Stimulated activated CD4-positive, alpha-beta T cell treated with anti-CD3 and anti-CD28 coated beads, Interleukin-4, amount 100 ng/mL, for 4 hours (primary cell): ENCODE data around the gene DUS3L.
"Not testable (repeated sequence)": the region's sequence is repeated elsewhere in the genome, so short reads cannot be mapped to it uniquely, and the experiment has no call there.

ENCODE experiments used
- DNase-seq, 2 experiments: peaks; one replicate each; pipeline ENCODE4 v3.0.0-alpha.2; 2020

Gene DUS3L

DNA sequence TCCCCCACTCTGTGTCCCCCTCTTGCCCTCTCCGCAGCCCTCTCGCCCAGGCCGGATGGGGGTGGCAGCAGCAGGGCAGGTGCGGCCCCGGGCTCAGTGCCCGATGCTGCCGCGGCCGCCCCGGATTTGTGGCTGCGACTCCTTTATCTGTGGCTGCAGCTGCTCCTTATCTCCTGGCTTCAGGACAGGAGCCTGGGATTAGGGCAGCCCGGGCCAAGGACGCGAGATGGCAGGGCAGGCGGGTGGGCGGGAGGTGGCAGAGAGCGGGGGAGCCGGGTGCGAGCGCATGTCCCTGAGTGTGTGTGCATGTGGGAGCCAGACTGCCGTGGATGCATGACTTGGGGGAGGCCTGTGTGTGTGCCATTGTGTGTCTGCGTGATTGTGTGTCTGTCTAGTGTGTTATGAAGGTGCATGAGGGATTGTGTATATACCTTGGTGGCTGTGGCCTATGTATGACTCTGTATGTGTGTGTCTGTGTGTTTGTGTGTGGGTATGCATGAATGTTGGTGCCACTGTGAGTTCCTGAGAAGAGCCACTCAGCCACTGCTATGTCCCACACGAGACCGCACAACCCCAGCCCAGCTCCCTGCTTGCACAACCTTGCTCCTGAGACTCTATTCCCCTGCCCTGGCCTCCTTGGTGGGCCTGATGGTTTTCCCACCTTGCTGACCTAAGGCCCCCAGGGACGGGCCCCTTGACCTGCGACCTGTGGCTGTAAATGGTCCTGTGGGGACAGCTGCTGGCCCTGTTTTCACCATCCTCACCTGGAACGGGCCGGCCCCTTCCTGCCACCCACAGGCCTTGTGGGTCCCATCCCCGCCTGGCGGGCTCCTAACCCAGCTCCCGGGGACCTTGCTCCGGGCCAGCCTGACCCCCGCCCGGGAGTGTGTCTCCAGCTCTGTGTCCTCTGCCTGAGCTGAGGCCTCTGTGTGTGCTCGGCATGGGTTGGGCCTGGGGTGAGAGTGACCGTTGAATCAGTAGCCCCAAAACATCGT, 8.6 kb upstream of the DUS3L start:
- DNase-seq = no peak

DNA sequence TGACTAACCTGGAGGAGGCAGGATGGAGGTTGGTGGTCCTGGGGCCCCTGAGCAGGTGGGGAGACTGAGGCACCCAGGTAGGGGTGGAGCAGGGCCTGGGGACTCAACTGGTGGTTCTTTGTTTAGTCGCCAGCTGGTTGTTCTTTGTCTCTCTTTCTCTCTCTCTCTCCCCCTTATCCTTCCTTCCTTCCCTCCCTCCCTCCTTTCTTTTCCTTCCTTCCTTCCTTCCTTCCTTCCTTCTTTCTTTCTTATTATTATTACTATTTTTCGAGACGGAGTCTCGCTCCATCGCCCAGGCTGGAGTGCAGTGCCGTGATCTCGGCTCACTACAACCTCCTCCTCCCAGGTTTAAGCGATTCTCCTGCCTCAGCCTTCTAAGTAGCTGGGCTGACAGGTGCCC, 7.3 kb upstream of the DUS3L start:
- no peak for DNase-seq

DNA sequence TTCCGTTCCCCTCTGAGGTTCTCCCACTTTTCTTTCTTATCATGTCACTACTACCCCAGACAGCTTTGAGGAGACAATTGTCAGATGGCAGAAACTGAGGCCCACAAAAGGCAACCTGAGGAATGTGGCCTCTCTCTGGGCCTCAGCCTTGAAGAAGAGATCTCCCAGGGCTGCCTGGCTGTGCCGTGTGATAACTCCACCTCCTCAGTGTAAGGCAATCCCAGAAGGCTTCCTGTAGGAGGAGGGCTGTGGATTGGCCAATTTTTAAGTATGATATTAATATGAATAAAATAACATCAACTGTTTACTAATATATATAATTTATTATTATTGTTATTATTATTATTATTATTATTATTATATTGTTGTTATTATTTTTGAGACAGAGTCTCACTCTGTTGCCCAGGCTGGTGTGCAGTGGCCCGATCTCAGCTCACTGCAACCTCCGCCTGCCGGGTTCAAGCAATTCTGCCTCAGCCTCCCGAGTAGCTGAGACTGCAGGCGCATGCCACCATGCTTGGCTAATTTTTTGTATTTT, 4.5 kb upstream of the DUS3L start:
- no peak for DNase-seq

DNA sequence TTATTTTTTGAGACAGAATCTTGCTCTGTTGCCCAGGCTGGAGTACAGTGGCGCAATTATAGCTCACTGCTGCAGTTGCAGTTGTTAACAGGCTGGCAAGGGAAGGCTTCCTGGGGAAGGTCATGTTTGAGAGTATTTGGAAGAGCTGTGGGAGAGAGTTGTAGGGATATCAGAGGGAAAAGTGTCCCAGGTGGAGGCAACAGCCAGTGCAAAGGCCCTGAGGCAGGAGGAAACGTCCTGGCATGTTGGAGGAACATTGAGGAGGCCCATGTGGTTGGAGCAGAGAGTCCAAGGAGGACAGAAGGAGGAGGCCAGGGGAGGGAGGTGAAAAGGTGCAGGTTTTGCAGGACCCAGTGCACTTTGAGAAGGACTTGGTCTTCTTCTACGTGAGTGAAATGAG, 2.2 kb upstream of the DUS3L start:
- no peak for DNase-seq

DNA sequence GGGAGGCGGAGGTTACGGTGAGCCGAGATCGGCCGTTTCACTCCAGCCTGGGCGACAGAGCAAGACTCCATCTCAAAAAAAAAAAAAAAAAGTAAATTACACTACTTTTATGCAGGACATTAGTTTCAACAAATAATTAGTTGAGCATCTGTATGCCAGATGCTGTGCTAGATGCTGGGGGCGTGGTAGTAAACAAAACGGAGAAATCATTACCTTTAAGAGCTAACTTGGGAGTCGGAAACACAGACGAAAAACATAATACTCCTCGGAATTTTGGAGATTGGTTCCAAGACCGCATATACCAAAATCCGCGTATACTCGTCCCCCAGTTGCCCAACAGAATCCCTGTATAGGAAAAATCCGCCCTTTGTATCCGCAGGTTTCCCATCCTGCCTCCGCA, 1.3 kb upstream of the DUS3L start:
- DNase-seq = no peak

DNA sequence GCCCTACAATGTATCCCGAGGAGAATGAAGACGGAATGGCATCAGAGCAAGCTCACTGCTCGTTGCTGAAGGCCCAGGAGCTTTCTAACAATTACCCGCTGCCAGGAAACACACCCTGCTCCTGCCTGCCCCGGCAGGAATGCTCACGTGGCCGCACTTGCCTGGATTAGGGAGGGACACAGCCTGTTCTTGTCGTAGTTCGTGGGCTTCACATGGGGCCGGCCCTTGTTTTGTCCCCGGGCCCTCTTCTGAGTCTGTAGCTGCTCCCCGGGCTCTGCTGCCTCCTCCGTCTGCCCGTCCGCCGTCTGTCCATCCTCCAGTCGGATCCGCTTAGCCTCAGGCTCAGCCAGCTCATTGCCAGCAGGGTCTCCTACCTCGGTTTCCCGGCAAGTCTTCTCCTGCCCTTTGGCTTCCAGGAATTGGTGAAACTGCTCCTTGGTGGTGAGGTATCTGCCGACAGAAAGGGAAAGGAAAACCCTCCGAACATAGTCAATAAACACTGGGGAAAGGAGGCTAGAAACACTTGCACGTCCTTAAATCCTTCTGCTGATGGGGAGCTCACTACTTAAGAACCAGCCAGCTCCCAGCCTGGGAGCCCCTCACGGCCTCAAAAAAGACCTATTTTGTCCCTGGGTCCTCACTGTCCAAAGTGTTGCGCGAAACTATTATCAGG, 941 bp downstream of the DUS3L start:
- no peak for DNase-seq

DNA sequence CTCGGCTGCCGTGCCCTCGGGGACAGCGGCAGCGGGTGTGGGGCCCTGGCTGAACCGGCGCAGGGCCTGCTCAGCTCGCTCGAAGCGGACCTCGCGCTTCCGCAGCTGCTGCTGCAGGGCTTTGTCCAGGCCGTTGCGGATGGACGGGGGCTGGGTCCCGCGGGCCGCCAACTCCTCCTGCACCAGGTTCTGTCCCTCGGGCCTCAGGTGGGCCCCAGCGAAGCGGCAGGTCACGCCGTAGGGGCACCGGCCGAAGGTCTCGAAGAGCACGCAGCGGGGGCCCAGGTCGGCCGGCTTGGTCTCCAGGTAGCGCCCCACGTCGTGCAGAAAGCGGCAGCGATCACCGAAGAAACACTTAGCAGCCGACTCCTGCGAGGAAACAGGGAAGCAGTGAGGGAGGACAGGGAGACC, 1.6 kb downstream of the DUS3L start:
- DNase-seq = no peak

DNA sequence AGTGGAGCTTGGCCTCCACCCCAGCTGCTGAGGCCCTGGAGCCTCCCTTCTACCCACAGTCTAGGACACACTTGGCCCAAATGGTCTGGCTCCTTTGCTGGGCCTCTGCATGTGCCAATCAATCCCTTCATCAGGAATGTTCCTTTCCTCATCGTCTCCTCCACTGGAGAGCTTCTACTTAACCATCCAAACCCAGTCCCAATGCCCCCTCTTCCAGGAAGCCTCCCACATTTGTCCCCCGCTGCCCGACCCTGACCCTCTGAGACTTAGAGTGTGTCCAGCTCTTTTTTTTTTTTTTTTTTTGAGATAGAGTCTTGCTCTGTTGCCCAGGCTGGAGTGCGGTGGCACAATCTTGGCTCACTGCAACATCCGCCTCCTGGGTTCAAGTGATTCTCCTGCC, 2.5 kb downstream of the DUS3L start:
- DNase-seq = no peak

DNA sequence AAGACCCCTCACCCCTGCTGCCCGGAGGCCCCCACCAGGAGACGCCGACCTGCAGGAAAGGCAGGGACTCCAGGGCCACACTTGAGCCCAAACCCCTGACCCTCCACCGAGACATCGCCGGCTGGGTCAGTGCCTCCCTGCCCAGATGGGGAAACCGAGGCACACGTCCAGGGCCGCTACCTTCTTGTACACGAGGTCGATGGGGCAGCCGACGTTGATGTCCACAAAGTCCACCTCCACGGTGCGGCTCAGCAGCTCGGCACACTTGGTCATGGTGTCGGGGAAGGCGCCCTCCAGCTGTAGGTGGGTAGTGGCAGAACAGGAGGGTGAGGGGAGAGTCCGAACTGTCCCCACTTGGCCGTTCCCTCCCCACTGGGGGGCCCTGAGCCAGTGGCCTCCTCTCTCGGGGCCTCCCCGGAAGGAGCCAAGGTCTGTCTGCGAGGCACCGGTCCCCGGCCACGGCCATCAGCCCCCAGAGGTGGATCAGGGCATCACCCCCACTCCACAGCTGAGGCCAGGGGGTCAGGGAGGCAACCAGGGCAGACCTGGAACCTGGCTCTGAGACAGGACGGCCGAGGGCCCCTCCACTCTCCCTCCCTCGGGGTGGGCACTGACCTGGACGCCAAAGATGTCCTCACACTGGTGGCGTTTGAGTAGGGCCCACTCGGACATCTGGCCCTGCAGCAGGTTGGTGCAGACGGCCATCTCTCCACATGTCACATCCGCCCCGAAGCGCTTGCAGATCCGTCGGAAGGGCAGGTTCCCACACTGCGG, 3.4 kb downstream of the DUS3L start:
- DNase-seq = no peak

DNA sequence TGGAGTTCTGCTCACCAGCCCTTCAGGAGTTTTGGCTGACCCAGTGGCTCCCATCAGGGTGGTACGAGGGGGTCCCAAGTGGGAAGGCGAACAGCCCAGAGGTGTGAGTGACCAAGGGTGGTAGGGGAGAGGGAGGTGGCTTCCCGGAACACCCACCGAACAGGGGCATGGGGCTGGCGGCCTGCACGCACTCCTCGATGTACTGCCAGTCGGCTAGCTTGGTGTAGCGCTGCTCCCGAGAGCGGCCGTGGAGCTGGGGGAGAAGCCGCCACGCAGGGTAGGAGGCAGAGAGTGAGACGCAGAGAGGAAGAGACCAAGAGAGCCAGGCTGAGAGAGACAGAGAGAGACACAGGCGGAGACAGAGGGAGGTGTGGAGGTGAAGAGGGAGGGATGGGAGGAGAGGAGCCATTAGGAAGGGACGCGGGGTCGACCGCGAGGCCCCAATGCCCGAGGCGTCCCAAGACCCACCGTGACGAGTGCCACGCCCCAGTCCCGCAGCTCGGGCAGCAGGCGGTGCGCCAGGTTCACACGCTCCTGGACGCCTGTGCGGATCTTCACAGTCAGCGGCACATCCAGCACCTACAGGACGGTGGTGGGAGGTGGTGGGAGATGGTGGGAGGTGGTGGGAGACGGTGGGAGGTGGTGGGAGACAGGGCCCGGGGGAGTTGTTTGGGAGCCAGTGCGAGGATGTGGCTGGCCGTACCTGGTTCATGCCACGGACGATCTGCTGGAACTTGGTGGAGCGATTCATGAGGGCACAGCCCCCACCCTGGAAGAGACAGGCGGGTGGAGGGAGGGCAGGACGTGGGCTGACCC, 4.2 kb downstream of the DUS3L start:
- DNase-seq = no peak

DNA sequence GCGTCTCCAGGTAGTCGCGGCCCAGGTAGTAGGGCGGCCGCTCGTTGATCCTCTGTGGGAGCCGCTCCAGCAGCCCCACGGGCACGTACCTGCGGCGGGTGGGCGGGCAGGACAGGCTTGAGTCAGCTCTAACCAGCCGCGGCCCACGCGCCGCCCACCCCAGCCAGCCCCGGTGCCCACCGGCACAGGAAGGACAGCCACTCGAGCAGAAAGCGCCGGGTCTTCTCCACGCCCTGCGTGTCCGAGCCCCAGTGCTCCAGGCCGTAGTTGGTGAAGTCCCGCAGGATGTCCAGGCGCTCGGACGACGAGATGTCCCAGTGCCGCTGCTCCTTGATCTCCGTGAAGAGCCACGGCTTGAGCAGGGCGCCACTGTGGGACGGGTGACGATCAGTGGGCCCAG, 5.5 kb downstream of the DUS3L start:
- DNase-seq = no peak

DNA sequence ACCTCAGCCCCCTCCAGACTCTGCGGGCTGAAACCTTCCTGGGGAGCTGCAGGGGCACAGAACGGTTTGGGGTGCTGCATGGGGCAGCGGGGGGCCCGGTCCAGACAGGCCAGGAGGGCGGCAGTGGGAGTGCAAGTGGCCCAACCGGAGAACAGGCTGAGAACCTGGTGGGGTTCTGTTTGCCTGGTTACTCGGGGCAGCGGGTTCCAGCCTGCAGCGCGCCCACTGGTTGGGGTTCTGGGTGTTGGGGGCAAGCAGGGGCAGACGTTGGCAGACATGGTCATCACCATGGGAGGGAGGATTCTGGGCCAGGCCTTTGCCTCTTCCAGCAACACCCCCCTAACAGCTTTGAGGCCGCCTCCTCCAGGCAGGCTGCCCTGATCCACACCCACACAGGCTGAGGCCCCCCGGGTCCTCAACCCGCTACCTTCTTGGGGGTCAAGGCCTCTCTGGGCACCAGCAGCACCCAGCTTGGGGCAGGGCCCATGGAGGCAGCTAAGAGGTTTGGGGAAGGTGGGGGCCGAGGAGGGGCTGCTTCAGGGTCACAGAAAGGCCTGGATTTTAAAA, 6.3 kb downstream of the DUS3L start, which contains the start of gene PRR22:
TSS of gene PRR22 (minus strand) at position 166 of the 567 bp plus-strand sequence. CDS start at position 80, 86 bp downstream.
- DNase-seq = no peak

DNA sequence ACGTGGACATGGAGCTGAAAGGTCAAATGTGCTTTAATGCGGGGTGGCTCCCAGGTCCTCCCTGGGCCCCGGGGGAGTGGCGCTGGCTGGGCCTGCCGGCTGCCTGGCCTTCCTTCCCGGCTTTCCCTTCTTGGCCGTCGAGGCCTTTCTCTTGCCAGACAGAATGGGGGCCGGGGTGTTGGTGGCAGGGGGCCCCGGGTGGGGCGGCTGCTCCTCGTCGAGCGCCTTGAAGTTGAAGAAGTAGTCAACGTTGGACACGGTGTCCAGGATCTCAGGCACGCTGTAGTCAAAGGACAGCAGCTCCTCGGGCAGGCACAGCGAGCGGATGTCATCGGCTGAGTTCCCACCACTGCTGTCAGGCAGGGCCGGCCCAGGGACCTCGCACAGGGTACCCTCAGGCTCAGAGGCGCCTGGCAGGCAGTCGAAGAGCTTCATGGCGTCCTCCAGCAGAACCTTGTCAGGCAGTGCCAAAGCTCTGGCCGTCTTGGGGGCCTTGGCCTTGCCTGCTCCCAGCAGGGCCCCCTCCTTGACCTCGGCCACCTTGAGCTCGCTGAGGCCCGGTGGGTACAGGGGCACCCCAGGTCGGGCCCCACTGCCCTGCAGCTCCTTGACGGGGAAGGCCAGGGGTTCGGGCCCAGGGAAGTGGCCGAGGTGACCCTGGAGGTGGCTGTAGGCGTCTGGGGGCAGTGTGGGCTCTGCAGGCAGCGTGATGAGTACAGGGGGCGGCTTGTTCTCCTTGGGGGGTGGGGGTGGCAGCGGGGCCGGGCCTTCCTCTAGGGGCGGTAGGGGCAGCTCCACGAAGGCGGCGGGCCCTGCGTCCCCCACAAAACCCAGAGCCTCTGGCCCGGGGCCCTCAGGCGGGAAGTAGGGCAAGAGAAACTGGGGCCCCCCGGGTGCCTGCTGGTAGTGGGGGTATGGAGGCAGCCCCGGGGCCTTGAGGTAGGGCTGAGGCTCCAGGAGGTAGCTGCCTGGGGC, 7.7 kb downstream of the DUS3L start:
- DNase-seq = no peak

DNA sequence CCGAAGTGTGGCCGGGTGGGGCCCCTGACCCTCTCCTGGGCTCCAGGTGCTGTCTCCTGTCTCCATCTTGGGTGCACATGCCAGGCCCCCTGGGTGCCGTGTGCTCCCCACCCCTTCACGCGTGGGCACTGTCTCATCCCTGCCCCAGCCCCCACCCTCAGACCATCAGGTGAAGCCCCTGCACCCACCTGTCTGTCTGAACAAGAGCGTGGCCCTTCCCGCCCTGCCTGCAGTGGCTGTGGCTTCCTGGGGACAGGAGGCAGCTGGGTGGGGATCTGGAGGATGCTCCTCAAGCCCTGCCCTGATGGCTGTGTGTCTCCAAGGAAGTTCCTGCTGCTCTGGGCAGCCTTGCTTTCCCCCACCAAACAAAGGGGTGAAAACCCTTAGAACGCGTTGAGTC, 8.6 kb downstream of the DUS3L start:
- DNase-seq = no peak

DNA sequence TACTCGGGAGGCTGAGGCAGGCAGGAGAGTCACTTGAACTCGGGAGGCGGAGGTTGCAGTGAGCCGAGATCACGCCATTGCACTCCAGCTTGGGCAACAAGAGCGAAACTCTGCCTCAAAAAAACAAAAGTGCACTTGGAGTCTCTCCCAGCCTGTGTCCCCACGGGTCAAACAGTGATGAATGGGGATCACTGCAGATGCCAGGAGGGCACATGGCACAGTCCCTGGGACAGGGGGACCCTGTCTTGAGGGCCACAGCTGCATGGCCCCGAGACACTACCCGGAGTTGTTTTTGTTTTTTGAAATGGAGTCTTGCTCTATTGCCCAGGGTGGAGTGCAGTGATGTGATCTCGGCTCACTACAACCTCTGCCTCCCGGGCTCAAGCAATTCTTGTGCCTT, 10.0 kb downstream of the DUS3L start:
- DNase-seq = not testable (repeated sequence)

DNA sequence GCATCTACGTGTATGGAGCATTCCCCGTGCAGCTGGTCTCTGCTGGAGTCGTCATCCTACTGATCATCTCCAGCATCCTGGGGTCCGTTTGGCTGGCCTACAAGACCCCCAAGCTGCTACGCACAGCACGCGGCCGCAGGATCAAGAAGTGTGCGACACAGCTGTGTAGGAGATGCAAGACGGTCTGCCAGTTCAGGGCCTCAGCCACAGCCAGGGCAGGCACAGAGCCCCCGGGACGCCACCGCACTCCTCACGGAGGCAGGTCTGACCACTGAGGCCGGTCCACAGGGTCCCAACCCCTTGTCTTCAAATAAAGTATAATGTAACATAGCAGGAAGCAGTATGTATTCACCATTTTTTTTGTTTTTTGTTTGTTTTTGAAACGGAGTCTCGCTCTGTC, 12.6 kb downstream of the DUS3L start:
- no peak for DNase-seq

DNA sequence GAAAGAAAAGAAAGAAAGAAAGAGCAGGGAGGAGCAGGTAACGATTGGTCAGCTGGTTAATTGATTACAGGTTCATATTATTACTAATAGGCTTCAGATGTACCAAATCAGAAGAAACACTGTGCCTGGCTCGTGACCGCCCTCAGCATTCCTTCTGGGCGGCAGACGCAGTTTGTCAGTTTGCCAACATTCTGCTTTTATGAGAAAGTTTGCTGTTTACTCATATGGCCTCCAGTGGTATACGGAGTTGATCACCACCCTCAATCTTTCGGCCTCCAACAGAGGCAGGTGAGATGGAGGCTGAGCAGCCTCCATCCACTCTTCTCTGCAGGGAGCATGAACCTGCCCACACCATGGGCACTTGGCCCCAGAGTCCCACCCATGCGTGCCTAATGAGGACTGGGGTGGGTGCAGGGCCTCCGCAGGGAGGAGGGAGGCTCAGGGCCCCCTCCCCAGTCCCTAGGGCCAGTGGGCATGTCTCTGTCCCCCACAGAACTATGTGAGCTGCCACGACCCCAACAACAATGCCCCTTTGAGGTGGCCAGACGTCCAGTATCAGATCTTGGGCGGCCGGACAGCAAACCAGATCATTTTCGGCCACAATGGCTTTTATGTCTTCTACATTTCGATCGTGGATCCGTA, 15.2 kb downstream of the DUS3L start:
- no peak for DNase-seq

DNA sequence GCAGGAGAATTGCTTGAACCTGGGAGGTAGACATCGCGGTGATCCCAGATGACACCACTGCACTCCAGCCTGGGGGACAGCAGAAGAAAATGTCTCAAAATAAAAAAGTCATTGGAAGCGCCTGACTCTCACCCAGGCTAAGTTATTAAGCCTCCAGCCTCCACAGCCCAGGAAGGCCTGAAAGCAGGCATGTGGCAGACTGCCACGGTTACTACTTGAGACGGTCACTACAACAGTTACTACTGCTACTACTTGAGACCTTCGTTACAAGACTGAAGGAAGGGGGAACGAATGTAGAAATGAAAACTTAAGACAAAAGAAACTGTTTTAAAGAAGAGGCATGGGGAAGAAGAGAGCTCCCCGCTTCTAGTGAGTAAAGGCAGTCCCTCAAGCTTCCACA, 16.0 kb downstream of the DUS3L start:
- DNase-seq = no peak

DNA sequence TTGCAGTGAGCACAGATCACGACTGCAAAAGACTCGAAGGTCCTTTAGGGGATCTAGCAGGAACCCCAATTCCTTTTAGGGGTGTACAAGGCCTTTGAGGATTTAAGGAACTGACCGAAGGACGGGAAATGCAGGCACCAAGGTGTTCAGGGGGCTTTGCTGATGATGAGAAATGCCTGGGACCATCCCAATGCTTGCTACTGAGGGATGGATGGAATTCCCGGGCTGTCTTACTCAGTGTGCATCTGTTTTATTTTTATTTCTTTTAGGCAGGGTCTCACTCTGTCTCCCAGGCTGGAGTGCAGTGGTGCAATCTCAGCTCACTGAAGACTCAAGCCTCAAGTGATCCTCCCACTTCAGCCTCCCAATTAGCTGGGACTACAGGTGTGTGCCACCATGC, 17.7 kb downstream of the DUS3L start:
- DNase-seq = no peak

DNA sequence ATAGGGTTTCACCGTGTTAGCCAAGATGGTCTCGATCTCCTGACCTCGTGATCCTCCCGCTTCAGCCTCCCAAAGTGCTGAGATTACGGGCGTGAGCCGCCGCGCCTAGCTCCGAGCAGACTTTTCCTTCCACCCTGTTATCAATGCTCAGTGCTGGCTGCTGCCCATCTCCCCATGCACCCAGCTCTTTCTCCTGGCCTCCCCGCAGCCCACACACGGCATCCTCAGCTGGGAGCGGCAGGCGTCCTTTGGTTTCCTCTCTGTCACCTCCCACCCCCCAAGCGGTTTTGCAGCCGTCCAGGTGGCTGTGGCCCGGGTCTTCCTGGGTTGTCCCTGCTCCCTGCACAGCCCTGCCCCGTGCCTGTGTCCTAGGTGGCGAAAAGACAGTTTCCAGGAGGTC, 18.5 kb downstream of the DUS3L start:
- no peak for DNase-seq
